ENCODE measurements around the gene ALG1.
"Not testable (repeated sequence)": the region's sequence is repeated elsewhere in the genome, so short reads cannot be mapped to it uniquely, and the experiment has no call there.

ALG1 gene

GRCh38 chr16:5071681-5072333 is at the start of gene ALG1:
Gene ALG1 (plus strand): TSS chr16:5071843. CDS start chr16:5071850, 7 bp downstream.
- DNase-seq: peak; percentile 77

- DNase-seq: no peak
Measured at GRCh38 chr16:5022521-5022920, 49.1 kb upstream of the ALG1 start.

GRCh38 chr16:5024632-5025031 is 47.0 kb upstream of the ALG1 start:
- peak; percentile 26 for DNase-seq

GRCh38 chr16:5025171-5025632 is 46.4 kb upstream of the ALG1 start:
- no peak for DNase-seq

GRCh38 chr16:5026664-5027063 is 45.0 kb upstream of the ALG1 start:
- no peak for DNase-seq

GRCh38 chr16:5027086-5027485 is 44.6 kb upstream of the ALG1 start:
- no peak for DNase-seq

- DNase-seq: no peak
Measured at GRCh38 chr16:5027575-5028235, 43.9 kb upstream of the ALG1 start.

- DNase-seq: no peak
Measured at GRCh38 chr16:5028950-5029475, 42.6 kb upstream of the ALG1 start.

- DNase-seq: no peak
Measured at GRCh38 chr16:5030251-5030870, 41.3 kb upstream of the ALG1 start.

- DNase-seq: no peak
Measured at GRCh38 chr16:5031601-5032000, 40.0 kb upstream of the ALG1 start.

- no peak for DNase-seq
Measured at GRCh38 chr16:5032748-5033167, 38.9 kb upstream of the ALG1 start.

GRCh38 chr16:5033256-5034166 is 38.1 kb upstream of the ALG1 start, which contains the start of gene NAGPA:
Gene NAGPA (minus strand): TSS chr16:5033935. CDS start chr16:5033914, 21 bp downstream.
- peak; percentile 43 for DNase-seq

GRCh38 chr16:5034167-5034523 is 37.5 kb upstream of the ALG1 start:
- no peak for DNase-seq

- DNase-seq: no peak
Measured at GRCh38 chr16:5035909-5036227, 35.8 kb upstream of the ALG1 start.

GRCh38 chr16:5036228-5037156 is 35.2 kb upstream of the ALG1 start:
- DNase-seq: peak; percentile 19

GRCh38 chr16:5040451-5040850 is 31.2 kb upstream of the ALG1 start:
- DNase-seq: no peak

GRCh38 chr16:5041600-5042133 is 30.0 kb upstream of the ALG1 start:
- no peak for DNase-seq

- DNase-seq: peak; percentile 25
Measured at GRCh38 chr16:5042574-5043171, 29.0 kb upstream of the ALG1 start.

GRCh38 chr16:5044011-5044540 is 27.6 kb upstream of the ALG1 start:
- DNase-seq: no peak

- DNase-seq: not testable (repeated sequence)
Measured at GRCh38 chr16:5044581-5044980, 27.1 kb upstream of the ALG1 start.
